Ovary (tissue), 9 donors: Measurements from ENCODE around the gene LRMDA. TPM values are rescaled to one million over a fixed set of nuclear protein-coding genes. Genes with fewer than 3 reads are reported as not detected.

Experiments
- DNase-seq, 5 donors: peaks; one replicate each; pipeline ENCODE4 v3.0.0-alpha.2; 2019 to 2020
- H3K27ac ChIP-seq, 2 donors: fragments of 200-600 bp; one replicate each; pipeline versions ENCODE4 v1.5.1 to v1.8.0; 2019 to 2022
- H3K27me3 ChIP-seq: fragments of 200-600 bp; one replicate; pipeline ENCODE4 v1.8.0; 2022
- H3K36me3 ChIP-seq: fragments of 200-600 bp; sonication (generic); one replicate; pipeline ENCODE4 v1.5.1; 2019
- H3K4me1 ChIP-seq: one replicate; pipeline ENCODE4 v1.8.1; 2013; ENCODE audit warnings: mild to moderate bottlenecking, moderate library complexity; ENCODE audit not compliant: insufficient read depth
- H3K4me3 ChIP-seq: fragments of 200-600 bp; sonication (generic); one replicate; pipeline ENCODE4 v1.5.1; 2017
- H3K9me3 ChIP-seq, 2 donors: fragments of 200-600 bp in 1 of 2; sonication (generic) in 1 of 2; one replicate each; pipeline versions ENCODE4 v1.5.1 to v1.8.1; 2013 to 2019; ENCODE audit warnings: mild to moderate bottlenecking in 1 of 2, moderate library complexity in 1 of 2
- CTCF ChIP-seq, 3 donors: fragments of 450-650 bp in 2 of 3; fragments of 200-600 bp in 1 of 3; IDR thresholded peaks; one replicate each; pipeline versions ENCODE4 v1.5.1 to v1.8.0; 2016 to 2022; ENCODE audit warnings: antibody characterized with exemption in 3 of 3, mild to moderate bottlenecking in 1 of 3
- EP300 ChIP-seq: sonication (generic); formaldehyde crosslinking; IDR thresholded peaks from one replicate; pipeline ENCODE4 v1.6.1; 2017; ENCODE audit warnings: antibody characterized with exemption
- POLR2A ChIP-seq: fragments of 450-650 bp; IDR thresholded peaks from one replicate; pipeline ENCODE4 v1.6.1; 2017; ENCODE audit warnings: antibody characterized with exemption, mild to moderate bottlenecking, moderate library complexity
- WGBS, 3 donors: extraction: QIAGEN DNeasy Blood & Tissue Kit in 1 of 3; methylation state at CpG; one replicate each; pipeline versions ENCODE4 v1.1.5 to v1.1.7; 2013 to 2017; 5-methylcytosine and 5-hydroxymethylcytosine counted together
- intact Hi-C, 4 donors: fragments of 100-400 bp; cut with DNase I; formaldehyde crosslinking; loops; one replicate each; pipeline versions ENCODE4 v1.11.0 to v1.15.1; 2022 to 2023
- polyA plus RNA-seq, 2 donors: library from polyadenylated mRNA; stranded (reverse); fragments of 200-250 nt in 1 of 2; fragments of 350-450 nt in 1 of 2; fragmentation: Illumina TruSeq in 1 of 2; extraction: RNeasy Lipid Tissue Mini Kit (QIAGEN cat#74804) in 1 of 2; gene quantifications; one replicate each; pipeline ENCODE4 v1.2.3, GENCODE V29; 2013 to 2014
- total RNA-seq, 7 donors: library from RNA; depleted of rRNA in 2 of 7; stranded (reverse); fragments of >200 nt in 2 of 7; fragmentation: NEBNext Ultra II Directional in 3 of 7; extraction: Animal tissue kit (Norgen Biotek cat#: 25700) in 3 of 7; gene quantifications; one replicate each; pipeline versions ENCODE4 v1.1.0 to v1.2.4, GENCODE V29; 2016 to 2023
- donor health status: DM: no; HTN: no; CAD: no; lungs with moderate emphysema.
- donor health status: DM: no; HTN: no; CAD: no.
- donor health status: Bipolar disorder and iron deficiency.
- donor health status: DM: yes; HTN: yes; CAD: no.
- donor health status: DM: no; HTN: no; CAD: no.
- donor health status: DM: yes; HTN: yes; CAD: no.

LRMDA gene
- total and polyA plus RNA-seq, 9 donors, result 14.8 to 30.7 (median 22.9) TPM

GRCh38 chr10:76428551-76429367, 997.3 kb downstream of the LRMDA start:
- 47 to 61% (median 54%) methylated on average over 4 of the region's 4 CpGs for WGBS, 3 donors
- intact Hi-C loops, result no loop called here

DNA sequence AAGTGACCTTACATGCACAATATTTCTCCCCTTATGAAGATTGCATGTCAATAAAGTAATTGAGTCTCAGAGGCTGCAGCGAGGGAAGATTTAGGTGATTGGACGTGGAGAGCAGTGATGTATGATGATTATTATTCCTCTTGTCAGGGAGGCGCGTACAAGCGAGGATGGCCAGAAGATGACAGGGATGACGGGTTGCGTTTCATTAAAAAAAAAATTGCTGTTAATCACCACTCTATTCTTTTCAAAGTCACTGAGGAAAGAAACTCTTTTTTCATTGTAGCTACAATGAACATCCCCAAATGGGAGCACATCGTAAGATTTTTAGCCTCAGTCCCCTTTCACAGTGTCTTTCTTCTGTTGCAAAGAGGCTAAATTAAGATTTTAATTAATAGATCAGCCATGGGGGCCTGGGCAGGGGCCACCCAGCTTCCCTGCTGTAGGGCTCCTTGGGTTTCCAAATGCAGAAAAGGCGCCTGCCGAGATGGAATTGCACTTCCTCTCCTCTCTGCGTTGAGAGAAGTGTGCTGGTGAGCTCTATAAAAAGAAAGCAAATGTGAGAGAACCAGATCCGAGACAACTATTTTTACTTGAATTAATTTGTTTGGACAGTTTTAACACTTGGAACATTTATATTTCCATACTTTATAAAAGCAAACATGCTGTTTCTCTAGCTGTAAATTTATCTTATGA, 998.1 kb downstream of the LRMDA start:
- Histone ChIP-seq H3K4me3 (peak overlapping the region; percentile 18), H3K27ac (peak overlapping the region in 1 of 2 donors; percentile 58), H3K36me3 (no peaks in the 10 kb centered on the region), H3K27me3 (no peaks in the 10 kb centered on the region), H3K4me1 (peaks cover 12% of the 10 kb centered on the region), H3K9me3 (no peaks in the 10 kb centered on the region)
- intact Hi-C loops, result no loop called here
- WGBS, 3 donors, result 43 to 53% (median 46%) methylated on average over 12 of the region's 12 CpGs
- no peak for DNase-seq
- TF ChIP-seq CTCF (IDR thresholded peaks at IDR 0.05), result no peak
- TF ChIP-seq EP300, result no peak
- no peak for TF ChIP-seq POLR2A

More at GRCh38 chr10:76428551-76429367, 997.3 kb downstream of the LRMDA start:
- peaks cover 12% of the 10 kb centered on the region for H3K4me1 ChIP-seq
- H3K4me3 ChIP-seq, result no peak overlapping the region
- no peaks in the 10 kb centered on the region for H3K9me3 ChIP-seq
- no peak for DNase-seq
- no peaks in the 10 kb centered on the region for H3K36me3 ChIP-seq
- H3K27me3 ChIP-seq, result no peaks in the 10 kb centered on the region
- TF ChIP-seq POLR2A (no peak), EP300 (no peak), CTCF (IDR thresholded peaks at IDR 0.05) (no peak)
- no peak overlapping the region for H3K27ac ChIP-seq

- no peaks in the 10 kb centered on the region for H3K27me3 ChIP-seq
- peak overlapping the region in 1 of 2 donors; percentile 58 for H3K27ac ChIP-seq
- no peaks in the 10 kb centered on the region for H3K36me3 ChIP-seq
- H3K9me3 ChIP-seq, result no peaks in the 10 kb centered on the region
- H3K4me3 ChIP-seq, result peak overlapping the region; percentile 18
- TF ChIP-seq CTCF (IDR thresholded peaks at IDR 0.05), result no peak
- no peak for TF ChIP-seq EP300
- TF ChIP-seq POLR2A, result no peak
- DNase-seq, result no peak
- intact Hi-C loops, result no loop called here
- peaks cover 12% of the 10 kb centered on the region for H3K4me1 ChIP-seq
- 10 to 13% (median 11%) methylated on average over 4 of the region's 4 CpGs for WGBS, 3 donors
These were observed 998.7 kb downstream of the LRMDA start for GRCh38 chr10:76430061-76430645.
